Middle frontal gyrus (tissue), 1 donor: ENCODE data around the gene TNFSF4.
"Not testable (repeated sequence)": the region's sequence is repeated elsewhere in the genome, so short reads cannot be mapped to it uniquely, and the experiment has no call there.

Source experiments
- DNase-seq: peaks from one replicate; pipeline ENCODE4 v3.0.0-alpha.2; 2015; ENCODE audit warnings: low spot score; ENCODE audit errors: extremely low spot score

Gene TNFSF4

GRCh38 chr1:173164178-173164577, 43.0 kb downstream of the TNFSF4 start:
- DNase-seq, result no peak

DNA sequence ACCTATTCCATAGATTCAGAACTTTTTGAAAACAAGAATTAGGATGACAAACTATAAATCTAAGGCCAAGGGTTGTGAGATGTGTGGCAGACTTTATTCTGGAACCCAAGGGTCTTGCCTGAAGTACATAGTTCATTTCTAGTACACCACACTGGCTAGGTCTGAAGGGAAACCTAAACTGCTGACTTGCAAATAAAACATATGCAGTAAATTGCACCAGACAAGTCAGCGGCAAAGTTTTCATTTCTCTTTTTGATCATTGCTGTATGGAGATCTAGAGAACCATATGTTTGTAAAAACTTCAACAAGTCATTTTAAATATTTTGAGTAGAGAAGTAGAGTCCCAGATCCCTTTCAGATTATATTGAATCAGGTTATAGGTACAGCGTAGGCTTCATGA, 43.9 kb downstream of the TNFSF4 start:
- DNase-seq, result no peak

- no peak for DNase-seq
Observed at GRCh38 chr1:173162601-173163000, 44.5 kb downstream of the TNFSF4 start.

DNA sequence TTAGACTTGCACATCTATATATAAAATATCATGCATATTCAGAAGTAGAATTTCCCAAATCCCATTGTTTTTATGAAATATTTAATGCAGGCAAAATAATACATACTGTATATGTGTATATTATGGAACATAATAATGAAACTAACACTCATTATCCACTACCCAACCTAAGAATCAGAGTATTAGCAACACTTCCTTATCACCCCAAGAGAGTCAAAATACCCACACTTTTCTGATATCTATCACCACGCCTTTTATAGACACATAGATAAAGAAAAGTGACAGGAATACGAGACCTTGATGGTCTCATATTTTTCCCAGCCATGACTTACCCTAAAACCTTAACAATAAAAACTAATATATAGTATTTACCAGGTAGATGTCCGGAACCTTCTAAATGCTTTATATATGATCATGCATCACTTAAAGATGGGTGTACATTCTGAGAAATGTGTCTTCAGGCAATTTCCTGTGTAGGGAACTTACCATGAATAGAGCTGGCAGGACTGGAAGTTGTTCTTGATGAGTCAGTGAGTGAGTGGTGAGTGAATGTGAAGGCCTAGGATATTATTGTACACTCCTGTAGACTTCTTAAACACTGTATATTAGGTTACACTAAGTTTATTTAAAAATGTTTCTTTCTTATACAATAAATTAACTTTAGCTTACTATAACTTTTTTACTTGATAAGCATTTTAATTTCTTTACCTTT, 45.5 kb downstream of the TNFSF4 start:
- no peak for DNase-seq

- not testable (repeated sequence) for DNase-seq
Observed at GRCh38 chr1:173153964-173154363, 53.2 kb downstream of the TNFSF4 start.

DNA sequence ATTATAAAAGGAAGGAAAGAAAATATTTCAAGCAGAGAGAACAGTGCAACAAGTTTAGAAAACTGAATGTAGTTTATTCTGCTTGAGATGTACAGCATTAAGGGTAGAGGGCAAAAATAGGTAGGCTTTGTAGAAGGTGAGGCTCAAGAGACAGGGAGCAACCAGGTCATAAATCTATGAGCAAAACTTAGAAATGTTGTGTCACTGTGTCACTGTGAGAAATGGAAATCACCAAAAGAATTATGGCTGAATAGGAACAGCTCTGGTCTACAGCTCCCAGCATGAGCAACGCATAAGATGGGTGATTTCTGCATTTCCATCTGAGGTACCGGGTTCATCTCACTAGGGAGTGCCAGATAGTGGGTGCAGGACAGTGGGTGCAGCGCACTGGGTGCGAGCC, 53.6 kb downstream of the TNFSF4 start:
- DNase-seq, result no peak

- no peak for DNase-seq
Observed at GRCh38 chr1:173152598-173152997, 54.5 kb downstream of the TNFSF4 start.

GRCh38 chr1:173150795-173151194, 56.3 kb downstream of the TNFSF4 start:
- DNase-seq, result no peak

DNA sequence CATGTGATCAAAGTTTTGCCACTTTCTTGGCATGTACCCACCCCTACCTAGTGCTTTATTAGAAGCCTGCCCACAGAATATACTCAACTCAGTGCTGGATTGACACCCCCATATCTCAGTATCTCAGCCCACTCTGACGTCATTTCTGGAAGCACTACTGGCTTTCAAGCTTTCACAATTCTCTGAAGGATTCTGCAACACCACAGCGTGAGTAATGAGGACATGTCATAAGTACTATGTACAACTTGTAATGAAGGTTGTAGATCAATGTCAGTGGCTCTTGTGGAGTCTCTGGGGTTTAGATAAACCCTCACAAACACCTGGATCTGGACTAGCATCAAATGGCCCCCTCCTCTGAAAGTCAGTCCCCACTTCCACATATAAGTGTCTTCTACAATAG, 57.2 kb downstream of the TNFSF4 start:
- DNase-seq, result no peak

DNA sequence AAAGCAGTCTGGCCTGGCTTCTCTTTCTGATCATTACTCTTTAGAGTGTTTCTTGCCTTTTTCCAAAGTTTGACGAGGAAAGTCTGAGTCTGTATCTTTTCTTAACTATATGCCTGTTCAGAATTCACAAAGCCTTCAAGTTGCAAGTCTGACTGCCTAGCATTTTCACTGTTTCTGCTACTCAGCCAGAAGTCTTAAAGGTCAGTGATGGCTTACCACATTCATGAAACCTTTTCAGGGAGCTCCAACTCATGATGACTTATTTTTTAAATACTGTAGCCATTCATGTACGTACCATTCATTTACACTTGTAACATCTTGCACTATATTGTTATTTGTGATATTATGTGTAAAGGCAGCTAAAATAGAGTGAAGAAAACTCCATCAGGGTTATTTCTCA, 58.2 kb downstream of the TNFSF4 start:
- no peak for DNase-seq

DNA sequence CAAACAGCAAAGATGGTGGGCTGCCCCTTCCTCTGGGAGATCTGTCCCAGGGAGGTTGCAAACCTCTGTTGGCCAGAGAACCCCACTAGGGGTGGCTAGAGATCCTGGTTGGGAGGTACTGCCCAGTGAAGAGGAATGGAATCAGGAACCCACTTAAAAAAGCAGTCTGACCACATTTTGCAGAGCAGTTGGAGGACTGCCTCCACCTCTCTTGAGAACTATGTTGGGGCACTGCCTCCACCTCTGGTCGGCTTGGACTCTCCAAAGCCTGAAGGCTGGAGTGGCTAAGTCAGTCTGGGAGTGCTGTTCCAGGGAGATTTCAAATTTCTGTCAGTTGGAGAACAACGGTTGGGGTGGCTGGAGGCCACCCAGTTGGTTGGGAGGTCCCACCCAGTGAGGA, 58.6 kb downstream of the TNFSF4 start:
- DNase-seq, result no peak

GRCh38 chr1:173140733-173141132, 66.4 kb downstream of the TNFSF4 start:
- DNase-seq, result no peak

GRCh38 chr1:173139706-173140105, 67.4 kb downstream of the TNFSF4 start:
- DNase-seq, result no peak

- no peak for DNase-seq
Observed at GRCh38 chr1:173137107-173137706, 69.9 kb downstream of the TNFSF4 start.

DNA sequence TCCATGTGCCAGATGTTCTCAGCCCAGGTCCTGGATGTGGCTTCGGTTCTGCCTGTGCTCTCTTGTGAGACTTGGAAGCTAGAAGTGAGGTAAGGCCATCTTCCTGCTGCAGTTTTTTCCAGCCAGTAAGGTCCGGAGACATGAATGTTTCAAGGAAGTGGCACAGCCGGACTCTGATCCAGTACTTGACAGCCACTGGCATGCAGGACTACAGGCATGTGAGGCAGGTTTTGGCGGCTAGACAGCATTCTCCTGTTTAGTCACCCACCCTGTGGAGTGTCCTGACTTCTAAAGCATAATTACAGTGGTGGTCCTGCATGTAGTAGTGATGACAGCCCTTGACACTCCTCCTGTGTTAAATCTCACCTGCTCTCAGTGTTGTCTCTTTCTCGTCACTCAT, 72.3 kb downstream of the TNFSF4 start:
- no peak for DNase-seq

- no peak for DNase-seq
Observed at GRCh38 chr1:173134029-173134428, 73.1 kb downstream of the TNFSF4 start.
